Peyer's patch (tissue), 4 donors: ENCODE data around the gene TMEM150B.

Experiments
- POLR2A ChIP-seq, 2 donors: fragments of 450-650 bp; IDR thresholded peaks; one replicate each; pipeline ENCODE4 v1.5.1; 2017; ENCODE audit warnings: antibody characterized with exemption in 2 of 2, mild to moderate bottlenecking in 2 of 2, moderate library complexity in 2 of 2
- TF ChIP-seq, protein P1 (sequence below), 6 experiments: fragments of 450-650 bp in 4 of 6; fragments of 200-600 bp in 2 of 6; sonication (generic) in 1 of 6; IDR thresholded peaks; one replicate each; pipeline ENCODE4 v1.5.1; 2017 to 2019; ENCODE audit warnings: antibody characterized with exemption in 6 of 6, mild to moderate bottlenecking in 3 of 6, moderate library complexity in 1 of 6

DNA sequence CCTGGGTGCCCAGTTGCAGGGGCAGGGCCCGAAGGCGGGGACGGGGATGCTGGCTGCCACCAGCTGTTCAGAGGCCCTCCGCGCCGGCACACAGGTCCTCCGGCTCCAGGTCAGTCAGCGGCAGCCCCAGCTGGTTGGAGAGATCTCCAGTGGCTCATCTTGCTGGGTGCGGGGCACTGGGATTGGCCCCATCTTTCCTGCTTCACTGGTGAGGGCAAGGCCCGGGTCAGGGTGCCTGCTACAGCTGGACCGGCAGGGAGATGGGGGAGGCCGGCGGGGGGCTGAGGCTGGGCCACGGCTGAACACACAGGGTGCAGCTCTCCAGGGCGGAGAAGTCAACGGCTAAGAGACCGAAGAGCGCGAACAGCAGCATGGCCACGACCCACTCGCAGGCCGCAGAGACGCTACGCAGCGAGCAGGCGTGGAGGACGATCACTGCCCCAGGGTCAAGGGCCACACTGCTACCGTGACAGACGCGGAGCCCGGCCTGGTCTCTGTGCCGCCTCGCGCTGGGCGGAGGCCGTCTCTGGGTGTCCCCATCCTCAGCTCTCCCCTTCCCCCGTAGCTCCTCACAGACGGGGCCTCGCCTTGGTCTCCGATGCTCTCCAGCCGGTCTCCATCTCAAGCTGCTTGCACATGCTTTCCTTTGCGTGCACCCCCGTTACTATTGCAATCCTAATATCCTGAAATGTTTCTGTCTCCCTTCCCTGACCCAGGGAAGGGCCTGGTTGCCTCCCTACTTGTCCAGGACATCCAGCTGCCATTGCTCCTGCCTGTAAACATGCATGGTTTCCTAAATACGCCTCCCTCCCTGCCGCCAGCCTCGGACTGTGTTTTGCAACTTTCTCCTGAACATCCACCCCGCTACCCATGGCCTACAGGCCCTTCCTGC is 12.3 kb downstream of the TMEM150B start:
- TF ChIP-seq, protein P1, sequence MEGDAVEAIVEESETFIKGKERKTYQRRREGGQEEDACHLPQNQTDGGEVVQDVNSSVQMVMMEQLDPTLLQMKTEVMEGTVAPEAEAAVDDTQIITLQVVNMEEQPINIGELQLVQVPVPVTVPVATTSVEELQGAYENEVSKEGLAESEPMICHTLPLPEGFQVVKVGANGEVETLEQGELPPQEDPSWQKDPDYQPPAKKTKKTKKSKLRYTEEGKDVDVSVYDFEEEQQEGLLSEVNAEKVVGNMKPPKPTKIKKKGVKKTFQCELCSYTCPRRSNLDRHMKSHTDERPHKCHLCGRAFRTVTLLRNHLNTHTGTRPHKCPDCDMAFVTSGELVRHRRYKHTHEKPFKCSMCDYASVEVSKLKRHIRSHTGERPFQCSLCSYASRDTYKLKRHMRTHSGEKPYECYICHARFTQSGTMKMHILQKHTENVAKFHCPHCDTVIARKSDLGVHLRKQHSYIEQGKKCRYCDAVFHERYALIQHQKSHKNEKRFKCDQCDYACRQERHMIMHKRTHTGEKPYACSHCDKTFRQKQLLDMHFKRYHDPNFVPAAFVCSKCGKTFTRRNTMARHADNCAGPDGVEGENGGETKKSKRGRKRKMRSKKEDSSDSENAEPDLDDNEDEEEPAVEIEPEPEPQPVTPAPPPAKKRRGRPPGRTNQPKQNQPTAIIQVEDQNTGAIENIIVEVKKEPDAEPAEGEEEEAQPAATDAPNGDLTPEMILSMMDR (IDR thresholded peaks at IDR 0.05), result no peak
- TF ChIP-seq POLR2A (IDR thresholded peaks at IDR 0.05), result no peak
